ENCODE measurements around the gene SKI. TPM values are rescaled to one million over a fixed set of nuclear protein-coding genes. Genes with fewer than 3 reads are reported as not detected.

Gene SKI
- total and polyA plus RNA-seq, 2 experiments from 2014 or later = 9.3 to 66.8 TPM

DNA sequence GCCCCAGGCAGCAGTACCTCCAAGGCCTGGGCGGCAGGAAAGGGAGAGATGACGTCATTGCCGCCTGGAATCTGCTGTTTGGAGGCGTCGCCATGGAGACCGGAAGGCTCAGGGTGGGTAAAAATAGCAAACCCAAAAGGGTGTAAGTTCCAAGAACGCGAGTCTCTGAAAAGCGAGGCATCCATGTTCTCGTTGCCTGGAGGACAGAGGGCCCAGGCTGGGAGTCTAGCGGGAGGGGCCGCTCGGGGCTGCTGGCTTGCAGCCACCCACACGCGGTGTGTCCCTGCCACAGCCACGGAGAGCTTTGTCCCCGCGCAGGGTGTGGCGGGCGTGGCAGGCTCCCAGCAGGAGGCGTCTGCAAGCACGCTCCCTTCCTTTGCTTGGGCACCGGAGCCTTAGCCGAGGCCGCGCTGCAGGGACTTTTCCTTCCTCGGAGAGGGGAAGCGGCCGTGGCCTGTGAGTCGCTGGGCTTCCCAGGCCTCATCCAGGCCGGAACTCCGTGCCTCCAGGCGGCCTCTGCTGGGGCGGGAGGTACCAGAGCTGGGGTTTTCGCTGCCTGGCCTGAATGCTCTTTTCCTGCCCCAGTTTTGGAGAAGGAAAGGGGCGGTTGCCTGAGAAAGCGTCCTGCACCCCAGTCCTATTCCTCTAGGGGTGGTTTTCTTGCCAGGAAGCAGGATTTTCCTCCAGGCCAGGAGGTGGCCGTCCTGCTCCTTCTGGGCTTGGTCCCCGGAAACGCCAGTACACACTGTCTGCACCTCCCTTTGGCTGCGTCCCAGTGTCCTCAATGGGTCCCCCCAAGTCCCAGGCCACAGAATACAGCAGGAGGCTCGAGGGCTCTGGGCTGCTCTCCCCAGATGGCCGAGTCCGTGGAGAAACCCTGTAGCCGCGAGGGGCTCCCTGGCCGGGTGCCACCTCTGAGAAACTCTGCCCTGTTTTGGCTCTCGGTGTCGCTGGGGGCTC lies 15.3 kb upstream of the SKI start:
- no peak for TF ChIP-seq EZH2phosphoT487 (IDR thresholded peaks at IDR 0.05; ENCODE audit: unreplicated experiment)
- no peak for TF ChIP-seq NANOG (IDR thresholded peaks at IDR 0.05; ENCODE audit: borderline replicate concordance)
- no peak for TF ChIP-seq STAT1 (IDR thresholded peaks at IDR 0.05; ENCODE audit: unreplicated experiment)
- peak; percentile 33; the same call in 1 of the 2 replicates for TF ChIP-seq POLR2AphosphoS5 (IDR thresholded peaks at IDR 0.05; ENCODE audit: low read depth)
- peak; percentile 92 for TF ChIP-seq CREB1 (CRISPR knock-in tag; IDR thresholded peaks at IDR 0.05; ENCODE audit: low read depth)
- no peak for TF ChIP-seq ZNF114 (CRISPR knock-in tag; IDR thresholded peaks at IDR 0.05)
- TF ChIP-seq ZNF462 (CRISPR knock-in tag; IDR thresholded peaks at IDR 0.05) = no peak
- TF ChIP-seq, protein P1, sequence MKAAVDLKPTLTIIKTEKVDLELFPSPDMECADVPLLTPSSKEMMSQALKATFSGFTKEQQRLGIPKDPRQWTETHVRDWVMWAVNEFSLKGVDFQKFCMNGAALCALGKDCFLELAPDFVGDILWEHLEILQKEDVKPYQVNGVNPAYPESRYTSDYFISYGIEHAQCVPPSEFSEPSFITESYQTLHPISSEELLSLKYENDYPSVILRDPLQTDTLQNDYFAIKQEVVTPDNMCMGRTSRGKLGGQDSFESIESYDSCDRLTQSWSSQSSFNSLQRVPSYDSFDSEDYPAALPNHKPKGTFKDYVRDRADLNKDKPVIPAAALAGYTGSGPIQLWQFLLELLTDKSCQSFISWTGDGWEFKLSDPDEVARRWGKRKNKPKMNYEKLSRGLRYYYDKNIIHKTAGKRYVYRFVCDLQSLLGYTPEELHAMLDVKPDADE (IDR thresholded peaks at IDR 0.05) = no peak
- TF ChIP-seq, protein P2, sequence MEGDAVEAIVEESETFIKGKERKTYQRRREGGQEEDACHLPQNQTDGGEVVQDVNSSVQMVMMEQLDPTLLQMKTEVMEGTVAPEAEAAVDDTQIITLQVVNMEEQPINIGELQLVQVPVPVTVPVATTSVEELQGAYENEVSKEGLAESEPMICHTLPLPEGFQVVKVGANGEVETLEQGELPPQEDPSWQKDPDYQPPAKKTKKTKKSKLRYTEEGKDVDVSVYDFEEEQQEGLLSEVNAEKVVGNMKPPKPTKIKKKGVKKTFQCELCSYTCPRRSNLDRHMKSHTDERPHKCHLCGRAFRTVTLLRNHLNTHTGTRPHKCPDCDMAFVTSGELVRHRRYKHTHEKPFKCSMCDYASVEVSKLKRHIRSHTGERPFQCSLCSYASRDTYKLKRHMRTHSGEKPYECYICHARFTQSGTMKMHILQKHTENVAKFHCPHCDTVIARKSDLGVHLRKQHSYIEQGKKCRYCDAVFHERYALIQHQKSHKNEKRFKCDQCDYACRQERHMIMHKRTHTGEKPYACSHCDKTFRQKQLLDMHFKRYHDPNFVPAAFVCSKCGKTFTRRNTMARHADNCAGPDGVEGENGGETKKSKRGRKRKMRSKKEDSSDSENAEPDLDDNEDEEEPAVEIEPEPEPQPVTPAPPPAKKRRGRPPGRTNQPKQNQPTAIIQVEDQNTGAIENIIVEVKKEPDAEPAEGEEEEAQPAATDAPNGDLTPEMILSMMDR (conservative IDR thresholded peaks at IDR 0.05; ENCODE audit: low read depth in 2 of 2) = peak in 1 of 2 experiments; percentile 23; a peak in 3 of 4 replicates
- Histone ChIP-seq H3K27me3 (ENCODE audit: insufficient read depth) (no peaks in the 10 kb centered on the region), H3K27ac (ENCODE audit: low read depth) (peak overlapping the region; percentile 97), H3K9me2 (ENCODE audit: insufficient read depth) (no peaks in the 10 kb centered on the region), H3K36me3 (ENCODE audit: insufficient read depth) (no peaks in the 10 kb centered on the region), H3K4me1 (ENCODE audit: insufficient read depth) (peaks cover 13% of the 10 kb centered on the region), H3K4me3 (peak overlapping the region; percentile 62), H3K79me2 (replicated peaks; ENCODE audit: insufficient read depth) (no peaks in the 10 kb centered on the region), H3K4me2 (peak overlapping the region; percentile 83), H3F3A (replicated peaks; ENCODE audit: low read depth) (peaks cover 11% of the 10 kb centered on the region; the same call in 1 of the 2 replicates), H2AFZ (peak overlapping the region; percentile 95), H4K20me1 (replicated peaks; ENCODE audit: insufficient read depth) (no peaks in the 10 kb centered on the region)
- ATAC-seq = peak; percentile 56
- H3K27ac Mint-ChIP-seq = peak overlapping the region; percentile 67
- peaks cover 8% of the 10 kb centered on the region for H3K27me3 Mint-ChIP-seq (ENCODE audit: insufficient read depth, low read depth, poor library complexity)
- peak; percentile 98 for DNase-seq (ENCODE audit: low spot score)
- peaks cover 13% of the 10 kb centered on the region for H3K4me1 Mint-ChIP-seq
- H3K4me3 Mint-ChIP-seq = peak overlapping the region; percentile 58
- no peaks in the 10 kb centered on the region for H3K9me3 Mint-ChIP-seq
- H3K36me3 Mint-ChIP-seq (ENCODE audit: low read depth) = no peaks in the 10 kb centered on the region

All from GM23338 (cell line).